NCI-H524 treated with DMSO at 0.1 percent for 48 hours (cell line): ENCODE results near the gene PSG5.
"Not testable (repeated sequence)": the region's sequence is repeated elsewhere in the genome, so short reads cannot be mapped to it uniquely, and the experiment has no call there.

Source experiments
- DNase-seq: peaks from one replicate; lab custom pipeline; 2025; lab: John Stamatoyannopoulos, UW

The PSG5 gene

DNA sequence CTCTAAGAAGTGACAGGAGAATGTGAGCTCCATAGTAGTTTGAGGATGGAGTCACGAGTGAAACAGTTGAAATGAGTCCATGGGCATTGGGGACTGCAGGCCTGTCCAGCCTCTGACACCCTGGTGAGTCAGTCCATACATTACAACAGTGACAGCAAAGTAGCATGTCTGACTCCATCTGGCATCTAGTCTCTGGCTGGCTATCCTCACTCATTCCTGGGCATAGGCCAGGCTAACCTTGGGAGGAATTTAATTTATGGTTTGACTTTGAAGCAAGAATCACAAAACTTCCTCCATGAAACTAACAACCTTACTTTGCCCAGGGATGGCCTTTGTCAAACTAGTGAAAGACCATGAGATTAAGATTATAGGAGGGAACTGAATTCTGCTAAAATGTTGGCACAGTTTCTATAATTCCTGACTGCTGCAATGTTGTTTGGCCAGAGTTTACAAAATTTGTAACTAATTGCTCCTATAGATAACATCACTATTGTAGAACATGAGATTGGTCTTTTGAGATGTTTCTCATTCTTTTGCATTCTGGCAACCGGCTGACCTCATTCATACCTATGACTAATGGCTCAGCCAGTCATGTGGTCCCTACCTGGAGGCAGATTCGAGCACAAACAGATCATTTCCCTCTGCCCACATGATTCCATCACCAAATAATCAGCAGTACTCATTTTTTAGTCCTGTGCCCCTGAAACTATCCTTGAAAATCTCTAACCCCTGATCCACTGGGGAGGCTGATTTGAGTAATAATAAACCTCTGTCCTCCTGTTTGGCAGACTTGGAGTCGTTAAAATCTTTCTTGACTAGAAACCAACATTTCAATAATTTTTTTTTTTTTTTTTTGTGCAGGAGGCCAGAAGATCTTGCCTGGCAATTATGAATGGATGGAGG is 4.2 kb downstream of the PSG5 start:
- DNase-seq = not testable (repeated sequence)

DNA sequence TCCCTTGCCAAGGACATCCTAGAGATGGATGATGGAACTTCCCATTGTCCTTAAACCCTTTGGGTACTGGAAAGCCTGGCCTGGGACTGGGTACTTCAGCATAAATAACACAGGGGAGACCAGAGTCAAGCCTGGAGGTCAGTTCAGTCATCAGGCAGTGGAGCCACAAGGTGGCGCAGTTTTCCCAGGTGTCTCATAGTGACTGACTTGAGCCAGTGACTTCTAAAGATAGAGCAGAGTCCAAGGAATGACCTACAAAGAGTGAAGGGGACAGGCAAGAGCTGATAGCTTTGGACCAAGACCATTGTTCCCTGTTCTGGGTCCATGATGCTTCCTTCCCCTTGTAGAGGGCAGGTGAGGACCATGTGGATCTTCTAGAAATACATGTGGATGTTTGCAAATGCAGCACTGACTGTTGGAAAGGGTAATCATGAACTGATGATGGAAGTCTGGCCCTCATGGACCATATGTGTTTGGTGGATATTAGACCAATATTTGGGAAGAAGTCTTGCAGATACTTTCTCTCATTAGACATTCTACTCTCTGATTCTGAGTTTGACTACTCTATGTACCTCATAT is 6.7 kb downstream of the PSG5 start:
- not testable (repeated sequence) for DNase-seq

DNA sequence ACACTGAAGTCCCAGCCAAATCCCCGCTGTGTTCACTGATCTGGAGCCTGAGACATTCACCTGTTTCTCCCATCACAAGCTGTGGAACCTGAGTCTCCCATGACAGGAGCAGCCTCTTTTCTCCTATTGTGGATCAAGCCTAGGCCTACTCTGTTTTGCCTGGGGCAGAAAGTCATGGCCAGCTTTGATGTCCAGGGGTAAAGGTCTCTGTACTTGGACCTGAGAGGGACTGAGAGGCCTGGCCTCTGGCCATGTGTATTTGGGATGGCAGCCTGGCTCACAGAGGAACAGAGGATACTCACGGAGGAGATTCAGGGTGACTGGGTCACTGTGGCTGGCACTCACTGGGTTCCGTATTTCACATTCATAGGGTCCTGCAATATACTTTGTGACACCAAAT is 7.8 kb downstream of the PSG5 start:
- not testable (repeated sequence) for DNase-seq

DNA sequence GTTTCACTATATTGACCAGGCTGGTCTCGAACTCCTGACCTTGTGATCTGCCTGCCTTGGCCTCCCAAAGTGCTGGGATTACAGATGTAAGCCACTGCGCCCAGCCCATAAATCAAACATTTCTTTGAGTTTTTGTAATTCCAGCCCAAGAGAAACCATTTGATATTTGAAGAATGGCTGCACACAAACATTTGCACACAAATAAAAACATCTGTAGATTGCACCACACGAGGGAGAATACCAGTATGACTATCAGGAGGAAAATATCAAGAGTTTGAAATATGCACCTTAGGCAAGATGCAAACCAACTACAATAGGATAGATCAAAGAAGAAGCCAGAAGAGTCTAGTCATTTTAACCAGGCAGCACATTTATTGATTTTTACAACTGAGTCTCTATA is 20.4 kb downstream of the PSG5 start:
- not testable (repeated sequence) for DNase-seq

DNA sequence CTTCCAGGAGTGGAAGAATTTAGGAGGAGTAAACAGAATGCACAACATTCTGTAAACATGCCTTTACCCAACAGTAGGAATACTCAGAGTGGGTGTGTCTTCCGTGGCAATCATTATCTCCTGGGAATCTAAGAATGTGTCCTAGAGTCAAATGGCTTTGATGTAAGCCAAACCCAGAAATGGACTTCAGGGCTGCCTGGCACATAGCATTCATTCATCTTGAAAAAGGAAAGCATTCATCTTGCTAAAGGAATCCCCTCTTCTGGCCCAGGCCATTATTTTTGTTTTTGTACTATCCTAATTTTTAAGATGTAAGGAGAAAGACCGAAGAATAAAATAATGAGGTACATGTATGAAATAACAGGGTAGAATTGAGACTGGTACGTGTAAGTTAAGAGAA is 23.2 kb downstream of the PSG5 start:
- not testable (repeated sequence) for DNase-seq

DNA sequence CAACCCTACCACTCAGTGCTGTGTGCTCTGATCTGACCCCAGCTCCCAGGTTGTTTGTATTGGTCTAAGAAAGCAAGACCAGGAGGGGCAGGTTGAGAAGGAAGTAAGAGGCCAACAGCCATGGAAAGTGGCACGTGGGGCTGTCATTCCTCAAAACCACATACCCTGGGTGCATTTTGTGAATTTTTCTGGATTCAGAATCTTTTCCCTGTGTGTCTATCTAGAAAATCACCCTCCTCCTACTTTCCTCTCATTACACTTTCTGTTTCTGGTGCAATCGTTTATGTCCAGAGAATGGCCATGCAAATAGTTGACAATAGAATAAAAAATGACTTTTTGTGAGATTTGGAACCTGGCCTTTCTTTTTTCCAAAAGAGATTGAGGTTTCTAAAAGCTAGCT is 24.1 kb downstream of the PSG5 start:
- not testable (repeated sequence) for DNase-seq

DNA sequence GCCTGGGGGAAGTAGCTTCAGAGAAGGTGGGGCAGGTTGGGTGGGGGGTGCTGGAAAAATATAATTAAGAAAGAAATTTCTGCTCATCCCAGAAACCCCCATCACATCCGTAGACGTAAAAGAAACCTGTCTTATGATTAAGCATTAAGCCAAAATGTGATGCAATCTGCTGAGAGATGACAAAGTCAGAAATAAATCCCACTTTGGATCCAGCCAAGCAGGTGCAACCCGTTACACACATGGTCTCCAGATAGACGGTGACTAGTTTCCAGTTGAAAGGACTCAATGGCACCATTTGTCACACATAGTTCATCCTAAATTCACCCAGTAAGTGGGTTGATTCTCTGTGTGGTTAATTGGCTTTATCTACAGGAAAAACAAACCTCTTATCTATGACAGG is 34.1 kb downstream of the PSG5 start:
- no peak for DNase-seq

DNA sequence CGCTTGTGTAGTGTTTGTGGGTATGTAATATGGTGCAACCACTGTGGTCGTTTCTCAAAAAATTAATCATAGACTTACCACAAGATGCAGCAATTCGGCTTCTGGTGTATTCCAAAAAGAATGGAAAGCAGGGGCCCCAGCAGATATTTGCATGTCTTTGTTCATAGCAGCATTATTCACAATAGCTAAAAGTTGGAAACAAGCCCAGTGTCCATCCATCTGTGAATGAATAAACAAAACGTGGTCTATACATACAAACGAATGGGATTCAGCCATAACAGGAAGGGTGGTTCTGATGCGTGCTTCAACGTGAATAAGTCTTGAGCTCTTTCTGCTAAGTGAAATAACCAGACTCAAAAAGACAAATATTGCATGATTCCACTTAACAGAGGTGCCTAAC is 36.5 kb downstream of the PSG5 start:
- not testable (repeated sequence) for DNase-seq

DNA sequence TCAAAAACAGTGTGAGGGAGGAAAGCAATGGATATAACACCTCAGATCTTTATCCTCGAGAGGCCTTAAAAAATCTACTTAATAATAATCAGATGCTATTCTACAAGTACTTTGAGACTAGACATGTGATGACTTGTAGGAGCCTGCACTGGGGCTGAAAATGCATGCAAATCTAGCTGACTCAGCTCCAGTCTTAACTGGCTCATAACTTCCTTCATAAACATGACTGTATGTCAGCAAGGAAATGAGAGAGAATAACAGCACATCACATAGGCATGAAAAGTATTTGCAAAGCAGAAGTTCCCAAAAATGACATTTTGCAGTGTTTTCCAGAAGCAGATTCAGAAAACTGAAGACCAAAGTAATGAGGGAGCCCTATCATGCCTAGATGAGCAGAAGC is 38.1 kb downstream of the PSG5 start:
- no peak for DNase-seq

DNA sequence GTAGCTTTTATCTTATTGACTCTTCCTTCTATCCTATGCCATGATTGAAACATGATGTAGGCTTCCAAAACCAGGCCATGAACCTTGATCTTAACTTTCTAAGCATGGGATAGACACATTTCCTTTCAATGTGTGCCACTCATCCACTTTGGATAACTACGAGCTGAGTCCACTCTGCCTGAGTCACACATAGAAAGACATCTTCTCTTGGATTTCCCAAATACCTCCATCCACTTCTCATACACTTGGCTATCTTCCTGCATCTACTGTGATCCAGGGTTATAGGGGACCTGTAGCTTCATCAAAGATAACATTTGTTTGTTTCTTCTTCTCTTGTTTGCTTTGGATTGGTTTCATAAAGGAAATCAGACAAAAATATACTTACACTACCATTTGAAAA is 44.6 kb downstream of the PSG5 start:
- not testable (repeated sequence) for DNase-seq

DNA sequence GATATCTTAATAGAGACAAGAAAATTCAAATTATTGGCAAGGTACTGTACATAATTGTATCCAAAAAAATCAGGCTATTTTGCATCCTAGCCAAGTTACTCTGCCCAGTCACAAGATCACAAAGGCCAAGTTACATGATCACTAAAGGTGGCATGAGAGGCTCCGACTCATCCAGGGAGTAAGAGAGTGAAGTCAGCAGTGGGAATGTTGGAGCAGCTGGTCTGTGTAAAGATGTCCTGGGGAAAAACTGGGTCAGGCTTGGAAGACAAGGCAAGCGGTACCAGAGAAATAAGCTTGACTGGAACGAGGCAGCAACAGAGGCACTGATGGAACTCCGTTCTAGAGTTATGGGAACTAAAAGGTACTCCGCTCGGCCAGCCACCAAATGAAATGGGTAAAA is 53.6 kb downstream of the PSG5 start:
- DNase-seq = no peak

DNA sequence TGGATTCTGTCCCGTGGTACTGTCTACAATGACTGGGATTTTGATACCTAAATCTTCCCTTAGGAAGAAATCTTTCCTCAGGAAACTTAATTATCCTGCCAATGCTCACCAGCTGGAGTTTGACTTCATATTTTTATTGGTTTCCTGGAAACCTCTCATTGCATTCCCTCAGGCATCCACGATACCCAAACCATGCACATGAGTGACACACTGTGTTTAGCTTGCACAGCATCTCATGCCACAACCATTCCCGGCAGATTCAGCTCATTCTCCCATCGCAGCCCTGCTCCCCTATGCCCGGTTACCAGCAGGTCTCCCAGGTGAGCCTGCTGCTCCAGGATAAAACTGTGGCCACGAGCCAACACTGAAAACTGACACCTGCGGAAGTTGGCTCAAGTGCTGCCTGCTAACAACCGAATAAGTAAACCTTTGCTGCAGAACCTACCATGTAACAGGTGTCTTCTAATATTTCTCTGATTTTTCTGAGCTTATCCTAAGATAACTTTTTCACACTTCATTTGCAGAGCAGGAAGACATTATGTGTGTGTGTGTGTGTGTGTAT is 55.0 kb downstream of the PSG5 start:
- not testable (repeated sequence) for DNase-seq

DNA sequence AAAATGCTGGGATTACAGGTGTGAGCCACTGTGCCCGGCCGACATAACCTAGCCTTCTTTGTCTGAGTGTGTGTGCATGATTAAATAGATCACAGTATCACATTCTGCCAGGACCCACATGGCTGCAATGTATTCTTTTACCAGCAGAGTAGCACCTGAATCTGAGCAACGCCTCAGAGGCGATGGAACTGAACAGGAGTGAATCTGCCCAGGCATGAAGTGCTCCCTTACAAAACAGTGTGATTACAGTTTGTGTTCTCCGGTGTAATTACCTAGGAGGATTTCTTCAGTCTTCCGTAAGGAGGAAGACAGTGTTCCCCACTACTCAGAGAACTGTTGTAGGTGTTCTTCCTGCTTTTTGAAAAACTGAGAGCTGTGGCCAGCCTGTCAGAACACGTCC is 57.1 kb downstream of the PSG5 start:
- DNase-seq = not testable (repeated sequence)

DNA sequence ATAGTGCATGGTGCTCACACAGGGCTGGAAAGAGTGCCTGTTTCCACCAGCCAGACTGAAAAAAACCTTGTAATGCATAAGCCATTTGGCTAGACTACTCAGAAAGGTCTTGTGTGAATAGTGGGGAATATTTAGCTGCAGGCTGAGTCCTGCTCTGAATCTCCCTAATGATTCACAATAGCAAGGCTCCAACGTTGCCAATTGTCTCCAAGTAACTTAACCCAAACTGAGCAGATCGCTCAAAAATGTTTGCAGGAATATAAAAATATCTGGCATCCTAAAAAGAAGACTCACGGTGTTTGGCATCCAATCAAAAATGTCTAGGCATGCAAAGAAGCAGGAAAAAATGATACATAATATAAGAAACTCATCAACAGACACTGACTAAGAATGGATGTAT is 59.0 kb downstream of the PSG5 start:
- not testable (repeated sequence) for DNase-seq

DNA sequence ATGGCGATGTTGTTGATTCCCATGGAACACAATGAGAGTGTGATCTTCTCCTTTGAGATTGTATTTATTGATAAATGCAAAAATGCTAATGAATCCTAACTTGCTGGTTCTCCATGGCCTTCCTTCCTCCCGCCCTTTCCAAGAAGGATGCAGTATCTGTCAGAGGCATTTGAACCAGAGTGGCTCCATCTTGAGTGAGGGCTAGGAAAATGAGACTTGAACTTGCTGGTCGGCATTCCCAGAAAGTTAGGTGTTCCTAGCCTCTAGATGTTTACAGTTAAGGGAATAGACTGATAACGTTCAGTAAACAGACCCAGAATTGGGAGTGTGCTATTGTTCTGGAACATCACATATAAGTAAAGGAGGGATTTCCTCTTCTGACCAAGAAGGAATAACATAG is 59.6 kb downstream of the PSG5 start:
- no peak for DNase-seq

DNA sequence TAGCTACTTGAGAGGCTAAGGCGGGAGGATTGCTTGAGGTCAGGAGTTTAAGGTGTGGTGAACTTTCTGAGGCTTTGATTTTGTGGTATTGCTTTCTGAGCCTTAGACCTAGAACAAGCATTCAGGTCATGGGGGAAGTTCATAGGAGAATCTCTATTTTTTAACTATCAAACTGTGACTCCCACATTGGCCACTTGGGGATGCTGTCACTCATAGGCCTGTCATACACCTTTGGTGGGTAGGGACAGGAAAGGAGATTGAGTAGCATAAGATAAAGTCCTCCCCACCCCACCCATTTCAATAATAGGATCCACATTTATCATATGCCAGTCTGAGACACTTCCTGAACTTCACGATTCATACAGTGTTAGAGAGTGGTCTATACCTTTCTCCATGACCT is 62.0 kb downstream of the PSG5 start:
- DNase-seq = no peak

DNA sequence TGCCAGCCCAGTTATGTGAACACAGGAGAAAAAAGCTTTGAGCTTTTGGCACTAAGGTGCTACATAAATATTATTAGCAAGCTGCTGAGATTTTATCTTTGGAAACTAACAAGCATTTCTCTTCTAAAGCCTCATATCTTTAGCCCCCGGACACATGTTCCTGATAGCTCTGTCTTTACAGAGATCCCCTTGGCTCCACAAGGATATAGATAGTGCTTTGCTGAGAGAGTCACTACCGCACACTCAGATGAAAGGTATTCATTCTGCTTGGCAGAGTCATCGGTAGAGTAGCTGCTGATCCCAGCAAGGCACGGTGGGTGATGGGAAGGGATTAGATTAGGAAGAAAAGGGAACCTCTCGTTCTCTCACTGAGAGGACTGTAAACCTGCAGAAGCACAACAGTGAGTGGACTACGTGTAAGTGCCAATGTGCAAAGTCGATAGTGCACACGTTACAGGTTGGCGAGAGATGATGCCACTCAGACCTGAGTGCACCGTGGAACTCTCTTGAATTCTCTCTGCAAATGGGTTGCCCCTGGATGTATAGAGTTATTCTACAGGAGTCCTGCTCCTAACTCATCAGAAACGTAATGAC is 65.8 kb downstream of the PSG5 start:
- not testable (repeated sequence) for DNase-seq

DNA sequence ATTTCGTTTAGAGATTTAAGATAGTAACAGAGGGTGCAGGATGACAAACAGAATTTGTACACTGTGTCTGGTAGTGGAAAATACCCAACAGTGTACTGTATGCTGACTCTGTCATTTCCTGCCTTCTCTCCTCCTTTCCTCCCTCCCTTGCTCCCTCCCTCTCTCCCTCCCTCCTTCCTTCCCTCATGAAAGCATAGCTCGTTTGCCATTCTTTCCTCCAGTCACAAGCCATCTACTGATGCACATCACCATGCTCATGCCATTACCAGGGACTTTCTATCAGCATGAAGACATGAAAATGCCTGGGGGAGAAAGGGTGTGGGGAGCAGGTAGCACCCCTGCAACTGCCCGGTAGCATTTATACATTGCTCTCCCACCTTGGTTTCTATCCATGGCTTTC is 66.8 kb downstream of the PSG5 start:
- not testable (repeated sequence) for DNase-seq
